Karpas-422 (cell line): ENCODE data around the gene TDP1. TPM values are rescaled to one million over a fixed set of nuclear protein-coding genes. Genes with fewer than 3 reads are reported as not detected.

Experiments
- DNase-seq: peaks from one replicate; pipeline ENCODE4 v3.0.0-alpha.2; 2015
- H2AFZ ChIP-seq: fragments of 200-600 bp; sonication (generic); 2 replicates; pipeline ENCODE4 v1.6.1; 2014; ENCODE audit warnings: antibody characterized with exemption, low read length, mixed read lengths
- H3K27ac ChIP-seq: fragments of 200-600 bp; sonication (generic); 2 replicates; pipeline ENCODE4 v1.5.1; 2014; ENCODE audit warnings: mild to moderate bottlenecking, low read length, moderate library complexity
- H3K27me3 ChIP-seq: fragments of 200-600 bp; sonication (generic); 2 replicates; pipeline ENCODE4 v1.6.1; 2014; ENCODE audit warnings: low read length, mixed read lengths
- H3K36me3 ChIP-seq: fragments of 200-600 bp; sonication (generic); 2 replicates; pipeline ENCODE4 v1.6.1; 2014; ENCODE audit warnings: low read length, mixed read lengths; ENCODE audit not compliant: insufficient read depth
- H3K4me1 ChIP-seq: fragments of 200-600 bp; sonication (generic); 2 replicates; pipeline ENCODE4 v1.6.1; 2014; ENCODE audit warnings: mild to moderate bottlenecking, low read length, mixed read lengths
- H3K4me2 ChIP-seq: fragments of 200-600 bp; sonication (generic); 2 replicates; pipeline ENCODE4 v1.6.1; 2014; ENCODE audit warnings: low read length, low read depth, mild to moderate bottlenecking; ENCODE audit not compliant: poor library complexity, severe bottlenecking
- H3K4me3 ChIP-seq: fragments of 200-600 bp; sonication (generic); 2 replicates; pipeline ENCODE4 v1.5.1; 2014; ENCODE audit warnings: mild to moderate bottlenecking, antibody characterized with exemption, low read length, mixed read lengths
- H3K79me2 ChIP-seq: fragments of 200-600 bp; sonication (generic); 2 replicates; pipeline ENCODE4 v1.6.1; 2014; ENCODE audit warnings: mild to moderate bottlenecking, low read length, mixed read lengths
- H3K9ac ChIP-seq: fragments of 200-600 bp; sonication (generic); 2 replicates; pipeline ENCODE4 v1.6.0; 2014; ENCODE audit warnings: low read length
- H3K9me2 ChIP-seq: fragments of 200-600 bp; sonication (generic), shearing (Covaris generic); replicated peaks from 2 replicates; pipeline ENCODE4 v1.6.0; 2014; ENCODE audit warnings: mild to moderate bottlenecking, low read length, moderate library complexity; ENCODE audit not compliant: insufficient read depth
- H3K9me3 ChIP-seq: fragments of 300-700, 200-600 bp; sonication (generic); 2 replicates; pipeline ENCODE4 v1.6.1; 2014; ENCODE audit warnings: low read length, mixed read lengths
- H4K20me1 ChIP-seq: fragments of 200-600 bp; sonication (generic); 2 replicates; pipeline ENCODE4 v1.6.1; 2014; ENCODE audit warnings: mild to moderate bottlenecking, antibody characterized with exemption, low read length, low read depth; ENCODE audit not compliant: insufficient read depth
- total RNA-seq: library from RNA; depleted of rRNA; stranded (reverse); fragments of >200 nt; shearing (Covaris generic); gene quantifications from 2 replicates; pipeline ENCODE4 v1.2.3, GENCODE V29; 2014; ENCODE audit warnings: low replicate concordance

Gene TDP1
- total RNA-seq, 1 experiment from 2014 or later = 85.9 TPM

DNA sequence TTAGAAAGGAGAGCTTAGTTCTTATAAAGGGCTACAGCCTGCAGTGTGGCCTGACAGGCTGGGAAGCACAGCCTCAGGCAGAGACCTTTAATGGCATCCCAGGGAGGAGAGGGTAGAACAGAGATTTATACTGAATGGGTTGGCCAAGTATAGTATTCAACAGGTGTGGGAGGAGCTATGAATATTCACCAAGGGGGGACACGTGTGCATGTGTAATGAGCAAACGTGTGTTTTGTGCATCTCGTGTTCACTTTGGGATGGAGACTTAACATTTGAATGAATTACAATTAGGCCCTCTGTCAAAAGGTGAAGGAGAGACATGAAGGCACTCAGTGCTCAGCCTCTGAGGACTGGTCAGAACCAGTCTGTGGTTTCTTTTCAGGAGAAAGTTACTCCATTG lies 5.2 kb downstream of the TDP1 start:
- Histone ChIP-seq H3K79me2 (peaks cover 99% of the 10 kb centered on the region), H3K4me3 (no peak overlapping the region), H3K4me2 (no peak overlapping the region), H2AFZ (no peak overlapping the region), H3K9me3 (no peaks in the 10 kb centered on the region), H3K4me1 (peaks cover 18% of the 10 kb centered on the region), H3K27ac (no peak overlapping the region), H3K9ac (no peak overlapping the region), H4K20me1 (0 out of 2 replicates have a peak, but pooled peaks cover 16% of the 10 kb centered on the region), H3K27me3 (no peaks in the 10 kb centered on the region), H3K9me2 (no peaks in the 10 kb centered on the region), H3K36me3 (peaks cover 64% of the 10 kb centered on the region)
- no peak for DNase-seq

- Histone ChIP-seq H3K27ac (no peak overlapping the region), H4K20me1 (0 out of 2 replicates have a peak, but pooled peaks cover 11% of the 10 kb centered on the region), H3K4me2 (no peak overlapping the region), H3K36me3 (peaks cover 75% of the 10 kb centered on the region), H2AFZ (no peak overlapping the region), H3K79me2 (peaks cover 82% of the 10 kb centered on the region), H3K4me3 (no peak overlapping the region), H3K9me3 (no peaks in the 10 kb centered on the region), H3K4me1 (peaks cover 3% of the 10 kb centered on the region; the same call in 1 of the 2 replicates), H3K9ac (no peak overlapping the region), H3K9me2 (no peaks in the 10 kb centered on the region), H3K27me3 (no peaks in the 10 kb centered on the region)
- DNase-seq = no peak
These were observed 7.7 kb downstream of the TDP1 start for GRCh38 chr14:89963288-89963978.

DNA sequence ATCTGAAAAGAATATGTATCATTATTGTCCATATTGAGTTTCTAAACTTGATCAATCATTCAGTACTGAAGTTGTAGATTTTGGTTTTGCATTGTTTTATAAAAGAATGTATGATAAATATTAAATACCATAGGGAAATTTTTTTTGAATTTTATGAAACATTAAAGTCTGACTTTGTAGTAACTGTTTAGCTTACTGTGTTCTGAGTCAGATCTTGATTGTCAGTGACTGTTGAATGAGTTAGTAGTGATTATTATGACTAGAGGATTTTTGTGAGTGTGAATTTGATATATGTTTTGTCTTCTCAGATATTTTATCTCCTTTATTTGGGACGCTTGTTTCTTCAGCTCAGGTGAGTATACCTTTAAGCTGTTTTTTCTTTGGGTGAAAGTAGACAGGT lies 10.1 kb downstream of the TDP1 start:
- Histone ChIP-seq H3K36me3 (peaks cover 74% of the 10 kb centered on the region), H2AFZ (no peak overlapping the region), H3K27me3 (no peaks in the 10 kb centered on the region), H3K4me2 (no peak overlapping the region), H3K4me1 (no peaks in the 10 kb centered on the region), H4K20me1 (0 out of 2 replicates have a peak, but pooled peaks cover 11% of the 10 kb centered on the region), H3K79me2 (peaks cover 60% of the 10 kb centered on the region), H3K27ac (no peak overlapping the region), H3K4me3 (no peak overlapping the region), H3K9me3 (no peaks in the 10 kb centered on the region), H3K9me2 (no peaks in the 10 kb centered on the region), H3K9ac (no peak overlapping the region)
- DNase-seq = no peak

- H3K4me1 ChIP-seq = no peaks in the 10 kb centered on the region
- H3K27me3 ChIP-seq = no peaks in the 10 kb centered on the region
- peak; percentile 84 for DNase-seq
- H3K36me3 ChIP-seq = peaks cover 59% of the 10 kb centered on the region
- no peaks in the 10 kb centered on the region for H3K9me3 ChIP-seq
- H2AFZ ChIP-seq = no peak overlapping the region
- H3K79me2 ChIP-seq = peaks cover 10% of the 10 kb centered on the region
- H3K27ac ChIP-seq = no peak overlapping the region
- H3K9me2 ChIP-seq = no peaks in the 10 kb centered on the region
- H4K20me1 ChIP-seq = peaks cover 3% of the 10 kb centered on the region; the same call in 1 of the 2 replicates
- no peak overlapping the region for H3K4me3 ChIP-seq
- no peak overlapping the region for H3K9ac ChIP-seq
- H3K4me2 ChIP-seq = no peak overlapping the region
These were observed 17.6 kb downstream of the TDP1 start for GRCh38 chr14:89973234-89973823.

DNA sequence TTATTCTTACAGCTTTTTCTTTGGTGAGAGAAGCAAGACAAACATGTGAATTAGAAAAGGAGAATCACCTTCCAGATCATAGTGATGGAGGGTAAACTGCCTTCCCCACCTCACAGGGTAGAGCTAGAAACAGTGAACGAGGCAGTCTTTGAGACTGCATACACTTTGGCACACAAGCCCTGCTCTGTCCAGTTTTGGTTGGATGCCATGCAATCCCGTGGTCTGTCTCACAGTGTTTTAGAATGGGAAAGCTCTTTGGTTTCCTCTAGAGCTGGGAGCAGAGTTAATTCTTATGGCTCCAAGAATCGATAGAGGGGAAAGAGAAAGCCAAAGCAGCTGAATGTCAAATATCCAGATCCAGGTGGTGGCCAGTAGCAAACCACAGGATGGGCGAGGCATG lies 21.9 kb downstream of the TDP1 start:
- Histone ChIP-seq H3K9ac (no peak overlapping the region), H3K27ac (no peak overlapping the region), H4K20me1 (peaks cover 3% of the 10 kb centered on the region; the same call in 1 of the 2 replicates), H3K9me3 (no peaks in the 10 kb centered on the region), H3K36me3 (peaks cover 56% of the 10 kb centered on the region), H3K9me2 (no peaks in the 10 kb centered on the region), H3K79me2 (peaks cover 7% of the 10 kb centered on the region), H3K4me3 (no peak overlapping the region), H2AFZ (no peak overlapping the region), H3K27me3 (no peaks in the 10 kb centered on the region), H3K4me1 (no peaks in the 10 kb centered on the region), H3K4me2 (no peak overlapping the region)
- no peak for DNase-seq

- no peaks in the 10 kb centered on the region for H3K4me1 ChIP-seq
- DNase-seq = no peak
- H2AFZ ChIP-seq = no peak overlapping the region
- no peak overlapping the region for H3K27ac ChIP-seq
- peaks cover 56% of the 10 kb centered on the region for H3K36me3 ChIP-seq
- H3K9me2 ChIP-seq = no peaks in the 10 kb centered on the region
- H3K4me3 ChIP-seq = no peak overlapping the region
- no peak overlapping the region for H3K9ac ChIP-seq
- H3K79me2 ChIP-seq = peaks cover 7% of the 10 kb centered on the region
- no peaks in the 10 kb centered on the region for H3K9me3 ChIP-seq
- no peak overlapping the region for H3K4me2 ChIP-seq
- H4K20me1 ChIP-seq = no peaks in the 10 kb centered on the region
- no peaks in the 10 kb centered on the region for H3K27me3 ChIP-seq
These were observed 22.9 kb downstream of the TDP1 start for GRCh38 chr14:89978656-89979055.

GRCh38 chr14:89983375-89983774 lies 27.6 kb downstream of the TDP1 start:
- Histone ChIP-seq H3K79me2 (no peaks in the 10 kb centered on the region), H3K9me2 (no peaks in the 10 kb centered on the region), H3K36me3 (peaks cover 63% of the 10 kb centered on the region), H4K20me1 (no peaks in the 10 kb centered on the region), H3K27ac (no peak overlapping the region), H3K4me2 (no peak overlapping the region), H2AFZ (no peak overlapping the region), H3K27me3 (no peaks in the 10 kb centered on the region), H3K4me1 (no peaks in the 10 kb centered on the region), H3K9me3 (no peaks in the 10 kb centered on the region), H3K4me3 (no peak overlapping the region), H3K9ac (no peak overlapping the region)
- DNase-seq = no peak

DNA sequence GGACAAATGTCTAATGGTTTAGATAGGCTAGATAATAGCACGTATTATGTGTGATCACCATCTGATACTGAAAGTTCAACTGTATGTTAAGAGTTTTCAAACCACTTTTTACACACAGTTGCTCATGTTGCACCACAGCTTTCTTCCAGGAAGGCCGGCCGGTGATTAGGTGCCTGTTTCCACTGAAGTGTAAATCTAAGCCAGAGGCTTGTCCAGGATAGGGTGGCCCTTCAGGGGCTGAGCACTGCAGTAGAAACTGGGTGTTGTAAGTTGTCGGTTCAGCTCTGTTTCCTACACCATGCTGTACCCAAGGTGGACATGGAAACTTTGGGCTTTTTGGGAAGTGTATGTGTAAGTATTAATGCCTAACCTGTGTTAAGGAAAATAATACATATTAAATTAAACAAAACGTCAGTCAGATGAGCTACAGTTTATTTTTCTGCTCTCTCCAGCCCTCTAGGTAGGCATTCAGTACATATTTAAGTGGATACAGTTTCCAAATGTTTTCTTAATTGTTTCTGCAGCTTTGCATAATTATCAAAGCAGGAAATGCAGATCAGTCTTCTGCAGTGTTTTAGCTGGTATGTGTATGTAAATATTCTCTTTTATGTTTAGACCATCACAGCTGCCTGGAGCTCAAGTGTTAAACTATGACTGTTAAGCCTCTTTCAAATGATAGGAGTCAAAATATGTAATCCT lies 30.9 kb downstream of the TDP1 start:
- no peak overlapping the region for H3K4me2 ChIP-seq
- H3K27ac ChIP-seq = no peak overlapping the region
- peaks cover 8% of the 10 kb centered on the region; the same call in 1 of the 2 replicates for H3K79me2 ChIP-seq
- H3K27me3 ChIP-seq = no peaks in the 10 kb centered on the region
- H3K4me1 ChIP-seq = no peaks in the 10 kb centered on the region
- no peak overlapping the region for H2AFZ ChIP-seq
- H3K36me3 ChIP-seq = peaks cover 68% of the 10 kb centered on the region
- no peaks in the 10 kb centered on the region for H3K9me2 ChIP-seq
- no peak overlapping the region for H3K9ac ChIP-seq
- DNase-seq = no peak
- H4K20me1 ChIP-seq = no peaks in the 10 kb centered on the region
- no peak overlapping the region for H3K4me3 ChIP-seq
- H3K9me3 ChIP-seq = no peaks in the 10 kb centered on the region
